B cell (primary cell): ENCODE data around the gene ARHGEF4. TPM values are rescaled to one million over a fixed set of nuclear protein-coding genes. Genes with fewer than 3 reads are reported as not detected.

Experiments
- ATAC-seq: fragments of 200-7000 bp; cut with Tn5 transposase; one replicate; pipeline ENCODE4 v1.10.0; 2021; ENCODE audit warnings: low read depth, mild to moderate bottlenecking, moderate number of reproducible peaks, moderate library complexity
- CTCF ChIA-PET: fragments of 350-600 bp; sonication (Branson Sonifier 250); formaldehyde crosslinking; loops from one replicate; lab custom pipeline; 2021; ENCODE audit warnings: antibody characterized with exemption, inconsistent platforms; lab: Charles Lee
- POLR2A ChIA-PET: fragments of 350-600 bp; sonication (Branson Sonifier 250); formaldehyde crosslinking; loops from one replicate; lab custom pipeline; 2021; ENCODE audit warnings: antibody characterized with exemption; lab: Charles Lee
- DNase-seq: peaks from one replicate; pipeline ENCODE4 v3.0.0; 2013
- H2AFZ ChIP-seq: 2 replicates; pipeline ENCODE4 v1.6.1; 2012; ENCODE audit warnings: mild to moderate bottlenecking, low read depth, low read length; ENCODE audit not compliant: insufficient read depth, poor library complexity, severe bottlenecking
- H3K27ac ChIP-seq, 2 donors: 1 replicate in 1 of 2; 2 replicates in 1 of 2; pipeline ENCODE4 v1.5.1; 2012 to 2013; ENCODE audit warnings: low read length in 2 of 2, mild to moderate bottlenecking in 2 of 2, moderate library complexity in 1 of 2
- H3K27me3 ChIP-seq, 4 experiments: fragments of 200-600 bp in 1 of 4; sonication (generic) in 1 of 4; replicated peaks in 1 of 4; 1 replicate in 2 of 4; 2 replicates in 2 of 4; pipeline versions ENCODE4 v1.6.1 to v1.7.0; 2013 to 2016; ENCODE audit warnings: low read length in 3 of 4, mild to moderate bottlenecking in 2 of 4, mixed read lengths in 1 of 4, moderate library complexity in 1 of 4; ENCODE audit not compliant: insufficient read depth in 4 of 4, control insufficient read depth in 3 of 4; ENCODE audit errors: control extremely low read depth in 1 of 4
- H3K36me3 ChIP-seq, 2 experiments: replicated peaks in 1 of 2; 1 replicate in 1 of 2; 2 replicates in 1 of 2; pipeline versions ENCODE4 v1.6.1 to v1.7.1; 2013; ENCODE audit warnings: low read length in 1 of 2; ENCODE audit not compliant: insufficient read depth in 2 of 2, control insufficient read depth in 1 of 2; ENCODE audit errors: control extremely low read depth in 1 of 2, extremely low read depth in 1 of 2
- H3K4me1 ChIP-seq, 2 donors: fragments of 200-600 bp in 1 of 2; sonication (generic) in 1 of 2; 1 replicate in 1 of 2; 2 replicates in 1 of 2; pipeline versions ENCODE4 v1.5.1 to v1.6.1; 2013 to 2017; ENCODE audit warnings: low read length in 2 of 2; ENCODE audit not compliant: control insufficient read depth in 2 of 2, insufficient read depth in 2 of 2
- H3K4me2 ChIP-seq: replicated peaks from 2 replicates; pipeline ENCODE3; 2012; ENCODE audit warnings: mild to moderate bottlenecking, low read depth, low read length; ENCODE audit not compliant: poor library complexity, severe bottlenecking
- H3K4me3 ChIP-seq, 5 experiments: fragments of 200-600 bp in 1 of 5; sonication (generic) in 1 of 5; 1 replicate in 3 of 5; 2 replicates in 2 of 5; pipeline versions ENCODE4 v1.5.1 to v1.7.0; 2011 to 2016; ENCODE audit warnings: low read length in 4 of 5, mild to moderate bottlenecking in 4 of 5, low read depth in 2 of 5, control low read depth in 1 of 5, moderate library complexity in 1 of 5; ENCODE audit not compliant: insufficient read depth in 1 of 5; ENCODE audit errors: control extremely low read depth in 1 of 5, extremely low read depth in 1 of 5
- H3K79me2 ChIP-seq: fragments of 200-600 bp; sonication (generic); one replicate; pipeline ENCODE4 v1.6.0; 2016; ENCODE audit warnings: low read length; ENCODE audit not compliant: control insufficient read depth, insufficient read depth
- H3K9ac ChIP-seq: fragments of 200-600 bp; sonication (generic); 2 replicates; pipeline ENCODE4 v1.6.1; 2017; ENCODE audit warnings: mild to moderate bottlenecking, low read length, moderate library complexity
- H3K9me3 ChIP-seq, 3 donors: one replicate each; pipeline versions ENCODE4 v1.6.1 to v1.7.1; 2013; ENCODE audit warnings: low read length in 2 of 3; ENCODE audit not compliant: control insufficient read depth in 2 of 3, insufficient read depth in 1 of 3; ENCODE audit errors: control extremely low read depth in 1 of 3
- H4K20me1 ChIP-seq: 2 replicates; pipeline ENCODE4 v1.6.0; 2012; ENCODE audit warnings: mild to moderate bottlenecking, low read length; ENCODE audit not compliant: insufficient read depth, control insufficient read depth, poor library complexity, severe bottlenecking
- H3K27ac Mint-ChIP-seq: one replicate; pipeline ENCODE4 v1.8.0; 2021; ENCODE audit warnings: mixed read lengths
- H3K27me3 Mint-ChIP-seq: one replicate; pipeline ENCODE4 v1.8.0; 2021; ENCODE audit warnings: mixed read lengths
- H3K4me1 Mint-ChIP-seq: one replicate; pipeline ENCODE4 v1.8.0; 2021; ENCODE audit warnings: mixed read lengths
- H3K4me3 Mint-ChIP-seq: one replicate; pipeline ENCODE4 v1.8.0; 2021; ENCODE audit warnings: mixed read lengths
- H3K9me3 Mint-ChIP-seq: one replicate; pipeline ENCODE4 v1.8.0; 2022; ENCODE audit warnings: mixed read lengths; ENCODE audit not compliant: insufficient read depth
- EZH2 ChIP-seq: IDR thresholded peaks from 2 replicates; pipeline ENCODE4 v1.6.1; 2012; ENCODE audit warnings: borderline replicate concordance, low read depth, mild to moderate bottlenecking, moderate library complexity, low read length; ENCODE audit not compliant: insufficient read depth, poor library complexity, severe bottlenecking
- WGBS: methylation state at CpG from one replicate; pipeline ENCODE4 v1.1.5; 2013; ENCODE audit warnings: missing lambda C conversion rate; ENCODE audit not compliant: insufficient coverage; 5-methylcytosine and 5-hydroxymethylcytosine counted together
- intact Hi-C: fragments of 100-400 bp; cut with micrococcal nuclease; formaldehyde crosslinking; loops from one replicate; pipeline ENCODE4 v1.10.0; 2022
- polyA plus RNA-seq: library from polyadenylated mRNA; depleted of rRNA; stranded (reverse); fragments of >200 nt; gene quantifications from 2 replicates; pipeline ENCODE4 v1.2.3, GENCODE V29; 2012
- total RNA-seq, 2 donors: library from RNA; stranded (reverse); fragments of 120-200 nt in 1 of 2; gene quantifications; 1 replicate in 1 of 2; 2 replicates in 1 of 2; pipeline versions ENCODE4 v1.2.3 to v1.2.4, GENCODE V29; 2013 to 2022
- TF ChIP-seq, protein P1 (sequence below): fragments of 200-600 bp; IDR thresholded peaks from one replicate; pipeline ENCODE4 v1.8.0; 2022; ENCODE audit warnings: antibody characterized with exemption, mild to moderate bottlenecking

ARHGEF4 gene
- total and polyA plus RNA-seq, 2 donors (not counting 1 experiment from before 2014, with no cell fraction given), result 2.1 TPM; not detected in 1

DNA sequence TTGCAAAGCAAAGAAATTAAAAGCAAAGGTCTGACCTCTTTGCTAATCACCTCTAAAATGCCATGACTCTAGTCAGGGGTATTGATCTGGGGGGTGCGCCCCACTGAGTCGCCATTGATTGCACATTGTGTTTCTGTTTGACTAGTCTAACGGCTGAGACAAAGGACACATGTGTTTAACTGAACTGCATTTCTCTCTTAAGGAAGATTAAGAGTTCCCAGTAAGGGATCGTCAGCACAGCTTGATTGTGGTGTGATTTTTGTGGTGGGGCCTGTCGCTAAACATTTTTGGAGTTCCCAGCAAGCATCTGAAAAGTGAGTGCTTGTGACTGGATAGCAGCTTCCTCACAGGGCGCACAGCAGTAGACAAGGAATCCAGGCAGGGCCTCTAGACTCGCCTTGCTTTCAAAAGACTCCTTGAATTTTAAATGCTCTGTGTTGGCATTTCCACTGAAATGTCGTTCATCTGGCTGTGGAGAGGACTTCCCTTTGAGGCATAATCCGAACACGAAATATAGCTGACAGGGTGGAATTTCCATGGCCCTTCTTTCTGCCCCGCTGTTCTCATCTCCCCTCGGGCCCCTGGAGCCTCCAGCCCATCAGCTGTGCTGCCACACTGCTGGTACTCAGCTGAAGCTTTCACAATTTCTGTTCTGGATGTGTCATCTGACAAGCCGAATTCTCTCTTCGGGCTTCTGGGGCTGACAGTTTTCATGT lies 130.2 kb downstream of the ARHGEF4 start:
- Histone ChIP-seq H3K4me3 (no peak overlapping the region), H3K27ac (no peak overlapping the region), H3K4me1 (no peaks in the 10 kb centered on the region), H3K9ac (no peak overlapping the region), H3K79me2 (no peaks in the 10 kb centered on the region), H4K20me1 (no peaks in the 10 kb centered on the region), H3K27me3 (peaks cover 0 to 34% (median 10%) of the 10 kb centered on the region in 4 experiments), H3K36me3 (no peaks in the 10 kb centered on the region), H3K4me2 (no peak overlapping the region), H2AFZ (no peak overlapping the region), H3K9me3 (no peaks in the 10 kb centered on the region)
- ATAC-seq (no peak), DNase-seq (no peak)
- no peak overlapping the region for H3K27ac Mint-ChIP-seq
- no peak overlapping the region for H3K4me3 Mint-ChIP-seq
- 91% methylated on average over 14 of the region's 14 CpGs for WGBS
- TF ChIP-seq EZH2, result no peak
- TF ChIP-seq, protein P1, sequence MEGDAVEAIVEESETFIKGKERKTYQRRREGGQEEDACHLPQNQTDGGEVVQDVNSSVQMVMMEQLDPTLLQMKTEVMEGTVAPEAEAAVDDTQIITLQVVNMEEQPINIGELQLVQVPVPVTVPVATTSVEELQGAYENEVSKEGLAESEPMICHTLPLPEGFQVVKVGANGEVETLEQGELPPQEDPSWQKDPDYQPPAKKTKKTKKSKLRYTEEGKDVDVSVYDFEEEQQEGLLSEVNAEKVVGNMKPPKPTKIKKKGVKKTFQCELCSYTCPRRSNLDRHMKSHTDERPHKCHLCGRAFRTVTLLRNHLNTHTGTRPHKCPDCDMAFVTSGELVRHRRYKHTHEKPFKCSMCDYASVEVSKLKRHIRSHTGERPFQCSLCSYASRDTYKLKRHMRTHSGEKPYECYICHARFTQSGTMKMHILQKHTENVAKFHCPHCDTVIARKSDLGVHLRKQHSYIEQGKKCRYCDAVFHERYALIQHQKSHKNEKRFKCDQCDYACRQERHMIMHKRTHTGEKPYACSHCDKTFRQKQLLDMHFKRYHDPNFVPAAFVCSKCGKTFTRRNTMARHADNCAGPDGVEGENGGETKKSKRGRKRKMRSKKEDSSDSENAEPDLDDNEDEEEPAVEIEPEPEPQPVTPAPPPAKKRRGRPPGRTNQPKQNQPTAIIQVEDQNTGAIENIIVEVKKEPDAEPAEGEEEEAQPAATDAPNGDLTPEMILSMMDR, result no peak
- ChIA-PET CTCF (no interaction called here), POLR2A (no interaction called here)
- H3K4me1 Mint-ChIP-seq, result peaks cover 6% of the 10 kb centered on the region
- intact Hi-C loops, result no loop called here
- H3K27me3 Mint-ChIP-seq, result peaks cover 46% of the 10 kb centered on the region
- H3K9me3 Mint-ChIP-seq, result no peaks in the 10 kb centered on the region

DNA sequence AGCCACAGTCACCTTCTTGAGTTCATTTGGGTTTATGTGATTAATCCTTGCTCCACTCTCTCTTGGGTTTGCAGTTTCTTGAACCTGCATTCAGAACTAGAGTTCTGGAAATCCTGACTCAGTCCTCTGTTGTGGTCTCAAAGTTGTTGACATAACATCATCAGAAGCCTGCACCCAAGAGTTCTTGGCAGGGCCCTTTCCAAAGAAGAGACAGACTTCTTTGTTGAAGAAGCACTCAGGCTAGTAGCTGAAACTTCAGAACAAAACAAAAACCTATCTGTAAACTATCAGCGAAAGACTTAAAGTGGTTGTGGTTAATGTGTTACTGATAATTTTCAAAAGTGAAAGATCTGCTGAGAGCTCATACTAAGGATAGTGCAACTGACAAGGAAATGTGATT lies 135.7 kb downstream of the ARHGEF4 start:
- peaks cover 0 to 9% (median 2%) of the 10 kb centered on the region in 3 donors for H3K9me3 ChIP-seq
- no peak for ATAC-seq
- no peaks in the 10 kb centered on the region for H3K36me3 ChIP-seq
- no peak overlapping the region for H3K27ac ChIP-seq
- no peak overlapping the region for H3K9ac ChIP-seq
- POLR2A ChIA-PET, result no interaction called here
- H3K4me3 Mint-ChIP-seq, result no peak overlapping the region
- no peak for DNase-seq
- H3K4me3 ChIP-seq, result no peak overlapping the region
- WGBS, result no CpG with 5 or more reads among the region's 1 CpG
- no peaks in the 10 kb centered on the region for H4K20me1 ChIP-seq
- H3K9me3 Mint-ChIP-seq, result no peaks in the 10 kb centered on the region
- no peak overlapping the region for H3K27ac Mint-ChIP-seq
- H3K4me2 ChIP-seq, result no peak overlapping the region
- intact Hi-C loops, result no loop called here
- CTCF ChIA-PET, result no interaction called here
- H3K27me3 ChIP-seq, result no peaks in the 10 kb centered on the region
- no peaks in the 10 kb centered on the region for H3K4me1 ChIP-seq
- H3K27me3 Mint-ChIP-seq, result peaks cover 13% of the 10 kb centered on the region
- TF ChIP-seq EZH2, result no peak
- TF ChIP-seq, protein P1, result no peak
- no peaks in the 10 kb centered on the region for H3K79me2 ChIP-seq
- no peaks in the 10 kb centered on the region for H3K4me1 Mint-ChIP-seq
- no peak overlapping the region for H2AFZ ChIP-seq
